Kidney (tissue), 14 donors: ENCODE data around the gene SRGAP3. TPM values are rescaled to one million over a fixed set of nuclear protein-coding genes. Genes with fewer than 3 reads are reported as not detected.

ENCODE experiments used
- DNase-seq, 5 donors: peaks; one replicate each; pipeline ENCODE4 v3.0.0-alpha.2; 2013 to 2020
- FAIRE-seq: peaks from 2 replicates; lab custom pipeline; 2012; peaks lifted over from hg19 to GRCh38; lab: Jason Lieb, UNC
- H3K27ac ChIP-seq, 2 donors: one replicate each; pipeline ENCODE4 v1.7.0; 2013; ENCODE audit warnings: low read depth in 2 of 2, low read length in 2 of 2, inconsistent platforms in 1 of 2
- H3K27me3 ChIP-seq: one replicate; pipeline ENCODE4 v1.7.1; 2013; ENCODE audit warnings: low read length, inconsistent platforms; ENCODE audit not compliant: control insufficient read depth, insufficient read depth
- H3K36me3 ChIP-seq, 3 donors: one replicate each; pipeline versions ENCODE4 v1.7.0 to v1.7.1; 2013; ENCODE audit warnings: low read length in 3 of 3, control low read depth in 1 of 3, inconsistent platforms in 1 of 3; ENCODE audit not compliant: insufficient read depth in 3 of 3, control insufficient read depth in 2 of 3
- H3K4me1 ChIP-seq, 3 donors: one replicate each; pipeline versions ENCODE4 v1.7.0 to v1.7.1; 2013; ENCODE audit warnings: low read length in 3 of 3, inconsistent platforms in 1 of 3, low read depth in 1 of 3; ENCODE audit not compliant: control insufficient read depth in 2 of 3, insufficient read depth in 2 of 3
- H3K4me3 ChIP-seq, 3 donors: one replicate each; pipeline versions ENCODE4 v1.7.0 to v1.8.1; 2013; ENCODE audit warnings: low read length in 3 of 3, control low read depth in 1 of 3, inconsistent platforms in 1 of 3
- H3K9ac ChIP-seq, 3 donors: one replicate each; pipeline versions ENCODE4 v1.7.0 to v1.7.1; 2013; ENCODE audit warnings: low read length in 3 of 3, control low read depth in 1 of 3, inconsistent platforms in 1 of 3
- H3K9me3 ChIP-seq, 3 donors: one replicate each; pipeline versions ENCODE4 v1.7.0 to v1.7.1; 2013; ENCODE audit warnings: low read length in 3 of 3, control low read depth in 1 of 3, inconsistent platforms in 1 of 3; ENCODE audit not compliant: control insufficient read depth in 2 of 3, insufficient read depth in 1 of 3
- intact Hi-C: fragments of 100-400 bp; cut with DNase I; formaldehyde crosslinking; loops from one replicate; pipeline ENCODE4 v1.11.1; 2022
- polyA plus RNA-seq: library from polyadenylated mRNA; stranded (reverse); fragments of 350-450 nt; fragmentation: Illumina TruSeq; extraction: RNeasy Lipid Tissue Mini Kit (QIAGEN cat#74804); gene quantifications from one replicate; pipeline ENCODE4 v1.2.3, GENCODE V29; 2014; ENCODE audit warnings: low read depth, low replicate concordance; ENCODE audit not compliant: insufficient read depth
- total RNA-seq: library from RNA; stranded (reverse); fragmentation: NEBNext Ultra II Directional; extraction: Animal tissue kit (Norgen Biotek cat#: 25700); gene quantifications from one replicate; pipeline ENCODE4 v1.2.1, GENCODE V29; 2021
- TF ChIP-seq, protein P1 (sequence below): IDR thresholded peaks from 3 replicates; pipeline ENCODE4 v1.5.1; 2012; ENCODE audit warnings: mild to moderate bottlenecking, moderate library complexity, borderline replicate concordance; ENCODE audit not compliant: insufficient read depth; ENCODE audit errors: extremely low read depth
- donor health status: control.
- donor health status: control.
- donor health status: control.
- donor health status: control.
- donor health status: control.
- donor health status: DM: yes; HTN: yes; CAD: no.
- donor health status: Normal renal cell carcinoma (clear cell type).

Gene SRGAP3
- total and polyA plus RNA-seq, 2 donors from 2014 or later: 4.1 to 24.3 TPM

DNA sequence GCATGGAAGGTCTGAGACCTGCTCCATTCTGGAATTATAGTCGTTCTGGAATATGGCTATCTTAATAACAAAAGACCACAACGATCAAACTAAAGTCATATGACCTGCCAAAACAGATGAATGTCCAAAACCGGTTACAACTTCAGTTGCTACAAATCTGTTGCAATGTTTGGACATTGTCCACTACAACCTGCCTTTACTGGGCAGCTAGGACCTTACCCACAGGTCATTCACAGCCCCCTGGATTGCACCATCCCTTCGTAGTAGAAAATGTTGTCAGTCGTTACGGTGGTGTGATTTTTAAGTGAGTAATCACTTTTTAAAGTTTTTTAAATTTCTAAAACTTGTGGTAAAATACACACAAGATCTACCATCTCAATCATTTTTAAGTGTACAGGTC lies 22.5 kb upstream of the SRGAP3 start:
- Histone ChIP-seq H3K4me1 (no peaks in the 10 kb centered on the region), H3K36me3 (no peaks in the 10 kb centered on the region), H3K9me3 (no peaks in the 10 kb centered on the region), H3K4me3 (no peak overlapping the region), H3K27me3 (no peaks in the 10 kb centered on the region), H3K9ac (no peak overlapping the region), H3K27ac (no peak overlapping the region)
- intact Hi-C loops: no loop called here
- TF ChIP-seq, protein P1, sequence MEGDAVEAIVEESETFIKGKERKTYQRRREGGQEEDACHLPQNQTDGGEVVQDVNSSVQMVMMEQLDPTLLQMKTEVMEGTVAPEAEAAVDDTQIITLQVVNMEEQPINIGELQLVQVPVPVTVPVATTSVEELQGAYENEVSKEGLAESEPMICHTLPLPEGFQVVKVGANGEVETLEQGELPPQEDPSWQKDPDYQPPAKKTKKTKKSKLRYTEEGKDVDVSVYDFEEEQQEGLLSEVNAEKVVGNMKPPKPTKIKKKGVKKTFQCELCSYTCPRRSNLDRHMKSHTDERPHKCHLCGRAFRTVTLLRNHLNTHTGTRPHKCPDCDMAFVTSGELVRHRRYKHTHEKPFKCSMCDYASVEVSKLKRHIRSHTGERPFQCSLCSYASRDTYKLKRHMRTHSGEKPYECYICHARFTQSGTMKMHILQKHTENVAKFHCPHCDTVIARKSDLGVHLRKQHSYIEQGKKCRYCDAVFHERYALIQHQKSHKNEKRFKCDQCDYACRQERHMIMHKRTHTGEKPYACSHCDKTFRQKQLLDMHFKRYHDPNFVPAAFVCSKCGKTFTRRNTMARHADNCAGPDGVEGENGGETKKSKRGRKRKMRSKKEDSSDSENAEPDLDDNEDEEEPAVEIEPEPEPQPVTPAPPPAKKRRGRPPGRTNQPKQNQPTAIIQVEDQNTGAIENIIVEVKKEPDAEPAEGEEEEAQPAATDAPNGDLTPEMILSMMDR: no peak
- DNase-seq: no peak
- no peak for FAIRE-seq

DNA sequence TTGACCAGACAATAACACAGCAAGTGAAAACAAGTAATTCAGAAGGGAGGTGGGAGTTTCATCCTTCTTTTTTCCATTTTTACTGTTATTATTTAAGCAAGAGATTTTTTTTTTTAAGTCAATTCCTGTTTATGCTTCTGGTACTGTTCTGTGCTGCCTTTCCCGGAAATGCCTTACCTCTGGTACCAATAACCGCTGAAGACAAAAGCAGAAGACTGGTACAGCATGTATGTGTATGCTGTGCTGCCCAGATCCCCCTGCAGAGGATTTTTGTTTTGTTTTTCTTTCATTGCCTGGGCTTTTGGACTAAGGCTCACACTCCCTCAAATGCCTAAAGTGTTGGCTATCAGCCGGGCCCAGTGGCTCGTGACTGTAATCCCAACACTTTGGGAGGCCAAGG lies 21.3 kb upstream of the SRGAP3 start:
- Histone ChIP-seq H3K4me1 (no peaks in the 10 kb centered on the region), H3K27ac (no peak overlapping the region), H3K9me3 (no peaks in the 10 kb centered on the region), H3K36me3 (no peaks in the 10 kb centered on the region), H3K4me3 (no peak overlapping the region), H3K27me3 (no peaks in the 10 kb centered on the region), H3K9ac (no peak overlapping the region)
- DNase-seq: no peak
- intact Hi-C loops: no loop called here
- no peak for FAIRE-seq
- TF ChIP-seq, protein P1: no peak

DNA sequence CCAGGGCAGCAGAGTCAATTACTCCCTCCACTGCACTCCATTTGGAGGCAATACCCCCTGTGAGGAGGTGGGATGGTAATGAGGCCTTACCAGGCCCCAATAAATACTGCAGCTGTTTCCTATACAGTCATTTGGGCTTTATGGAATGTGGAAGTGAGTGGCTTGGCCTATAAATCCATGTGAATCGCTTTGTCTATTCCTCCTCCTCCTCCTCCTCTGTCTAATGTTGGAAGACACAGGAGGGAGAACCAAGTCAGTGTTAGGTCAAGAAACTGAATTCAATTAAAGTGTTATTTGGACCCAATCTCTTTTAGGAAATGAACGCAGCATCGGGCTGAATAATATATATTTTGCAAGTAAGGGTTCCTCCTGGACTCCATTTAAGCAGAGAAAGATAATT lies 17.3 kb upstream of the SRGAP3 start:
- Histone ChIP-seq H3K4me3 (no peak overlapping the region), H3K27me3 (no peaks in the 10 kb centered on the region), H3K9me3 (no peaks in the 10 kb centered on the region), H3K36me3 (no peaks in the 10 kb centered on the region), H3K27ac (no peak overlapping the region), H3K4me1 (no peaks in the 10 kb centered on the region), H3K9ac (no peak overlapping the region)
- TF ChIP-seq, protein P1: no peak
- intact Hi-C loops: no loop called here
- FAIRE-seq: no peak
- DNase-seq: no peak

- TF ChIP-seq, protein P1: no peak
- Histone ChIP-seq H3K9me3 (peaks cover 0 to 4% (median 0%) of the 10 kb centered on the region in 3 donors), H3K9ac (no peak overlapping the region), H3K27me3 (no peaks in the 10 kb centered on the region), H3K4me3 (no peak overlapping the region), H3K36me3 (no peaks in the 10 kb centered on the region), H3K4me1 (no peaks in the 10 kb centered on the region), H3K27ac (no peak overlapping the region)
- intact Hi-C loops: no loop called here
- no peak for DNase-seq
- FAIRE-seq: no peak
These were observed 10.9 kb upstream of the SRGAP3 start for GRCh38 chr3:9260305-9260704.
